PC-9 (cell line): ENCODE data around the gene MBD5. TPM values are rescaled to one million over a fixed set of nuclear protein-coding genes. Genes with fewer than 3 reads are reported as not detected.
"Not testable (repeated sequence)": the region's sequence is repeated elsewhere in the genome, so short reads cannot be mapped to it uniquely, and the experiment has no call there.

Experiments used
- BruUV-seq: library from RNA; stranded (reverse); fragments of 400-500 nt; replicated peaks from 2 replicates; lab custom pipeline; 2021; lab: Mats Ljungman, UMichigan
- CTCF ChIA-PET: fragments of 300-600 bp; sonication (Branson Sonifier 250); formaldehyde crosslinking; loops from one replicate; lab custom pipeline; 2022; ENCODE audit warnings: antibody characterized with exemption; lab: Charles Lee
- POLR2A ChIA-PET: fragments of 300-600 bp; sonication (Branson Sonifier 250); formaldehyde crosslinking; loops from one replicate; lab custom pipeline; 2022; ENCODE audit warnings: antibody characterized with exemption; ENCODE audit not compliant: unreplicated experiment; lab: Charles Lee
- DNase-seq, 2 experiments: peaks; one replicate each; pipeline versions ENCODE4 v3.0.0 to v3.0.0-alpha.2; 2015 to 2022; ENCODE audit warnings: mixed read lengths in 1 of 2
- H2AFZ ChIP-seq: fragments of 200-600 bp; sonication (generic); 2 replicates; pipeline ENCODE4 v1.8.1; 2017; ENCODE audit warnings: antibody characterized with exemption
- H3F3A ChIP-seq: fragments of 200-600 bp; sonication (generic); 2 replicates; pipeline ENCODE4 v1.8.1; 2017; ENCODE audit warnings: antibody characterized with exemption, mild to moderate bottlenecking, low read depth; ENCODE audit not compliant: insufficient read depth
- H3K27ac ChIP-seq: fragments of 200-600 bp; sonication (generic); 2 replicates; pipeline ENCODE4 v1.6.1; 2016; ENCODE audit warnings: mixed run types
- H3K27me3 ChIP-seq: fragments of 200-600 bp; sonication (generic); 2 replicates; pipeline ENCODE4 v1.6.1; 2016; ENCODE audit warnings: low read depth, mixed run types; ENCODE audit not compliant: insufficient read depth
- H3K36me3 ChIP-seq: fragments of 200-600 bp; sonication (generic); 2 replicates; pipeline ENCODE4 v1.6.1; 2016; ENCODE audit warnings: low read depth, mixed run types
- H3K4me1 ChIP-seq: fragments of 200-600 bp; sonication (generic); replicated peaks from 2 replicates; pipeline ENCODE4 v1.6.1; 2016; ENCODE audit warnings: mixed run types; ENCODE audit not compliant: insufficient read depth
- H3K4me2 ChIP-seq: fragments of 200-600 bp; sonication (generic); 2 replicates; pipeline ENCODE4 v1.6.1; 2017; ENCODE audit warnings: mixed run types
- H3K4me3 ChIP-seq: fragments of 200-600 bp; sonication (generic); 2 replicates; pipeline ENCODE4 v1.6.1; 2016; ENCODE audit warnings: mixed run types
- H3K79me2 ChIP-seq: fragments of 200-600 bp; sonication (generic); 2 replicates; pipeline ENCODE4 v1.6.1; 2017; ENCODE audit warnings: low read depth, mixed run types
- H3K9me2 ChIP-seq: fragments of 200-600 bp; sonication (generic); 2 replicates; pipeline ENCODE4 v1.8.1; 2017; ENCODE audit warnings: mild to moderate bottlenecking; ENCODE audit not compliant: insufficient read depth
- H3K9me3 ChIP-seq: fragments of 200-600 bp; sonication (generic); 2 replicates; pipeline ENCODE4 v1.8.1; 2016; ENCODE audit warnings: low read depth; ENCODE audit not compliant: insufficient read depth
- H4K20me1 ChIP-seq: fragments of 200-600 bp; sonication (generic); 2 replicates; pipeline ENCODE4 v1.8.1; 2017; ENCODE audit not compliant: insufficient read depth
- EZH2 ChIP-seq: fragments of 200-600 bp; sonication (generic); IDR thresholded peaks from 2 replicates; pipeline ENCODE4 v1.8.0; 2017; ENCODE audit warnings: antibody characterized with exemption, low read depth
- intact Hi-C: fragments of 100-400 bp; cut with micrococcal nuclease; formaldehyde crosslinking; loops from one replicate; pipeline ENCODE4 v1.10.0; 2022; ENCODE audit not compliant: unreplicated experiment
- total RNA-seq: library from RNA; stranded (reverse); gene quantifications from 2 replicates; pipeline ENCODE4 v1.2.3, GENCODE V29; 2021
- TF ChIP-seq, protein P1 (sequence below): fragments of 200-600 bp; sonication (generic); conservative IDR thresholded peaks from 2 replicates; pipeline ENCODE4 v1.6.1; 2017; ENCODE audit warnings: mixed run types, antibody characterized with exemption, mild to moderate bottlenecking, moderate library complexity

Gene MBD5
- total RNA-seq, 1 experiment from 2014 or later: 46.5 TPM

- Histone ChIP-seq H3K27me3 (no peaks in the 10 kb centered on the region), H3K36me3 (no peaks in the 10 kb centered on the region), H3K4me3 (no peak overlapping the region), H3F3A (no peaks in the 10 kb centered on the region), H3K79me2 (no peaks in the 10 kb centered on the region), H3K27ac (no peak overlapping the region), H3K9me3 (no peaks in the 10 kb centered on the region), H3K4me2 (no peak overlapping the region), H3K4me1 (no peaks in the 10 kb centered on the region), H2AFZ (no peak overlapping the region), H3K9me2 (no peaks in the 10 kb centered on the region), H4K20me1 (no peaks in the 10 kb centered on the region)
- ChIA-PET POLR2A (no interaction called here), CTCF (interaction anchor here (0.7 kb wide), 1 partner anchor 9 kb away, joined by 3 read pairs; no protein-coding TSS in a partner anchor)
- no peak for TF ChIP-seq EZH2
- TF ChIP-seq, protein P1, sequence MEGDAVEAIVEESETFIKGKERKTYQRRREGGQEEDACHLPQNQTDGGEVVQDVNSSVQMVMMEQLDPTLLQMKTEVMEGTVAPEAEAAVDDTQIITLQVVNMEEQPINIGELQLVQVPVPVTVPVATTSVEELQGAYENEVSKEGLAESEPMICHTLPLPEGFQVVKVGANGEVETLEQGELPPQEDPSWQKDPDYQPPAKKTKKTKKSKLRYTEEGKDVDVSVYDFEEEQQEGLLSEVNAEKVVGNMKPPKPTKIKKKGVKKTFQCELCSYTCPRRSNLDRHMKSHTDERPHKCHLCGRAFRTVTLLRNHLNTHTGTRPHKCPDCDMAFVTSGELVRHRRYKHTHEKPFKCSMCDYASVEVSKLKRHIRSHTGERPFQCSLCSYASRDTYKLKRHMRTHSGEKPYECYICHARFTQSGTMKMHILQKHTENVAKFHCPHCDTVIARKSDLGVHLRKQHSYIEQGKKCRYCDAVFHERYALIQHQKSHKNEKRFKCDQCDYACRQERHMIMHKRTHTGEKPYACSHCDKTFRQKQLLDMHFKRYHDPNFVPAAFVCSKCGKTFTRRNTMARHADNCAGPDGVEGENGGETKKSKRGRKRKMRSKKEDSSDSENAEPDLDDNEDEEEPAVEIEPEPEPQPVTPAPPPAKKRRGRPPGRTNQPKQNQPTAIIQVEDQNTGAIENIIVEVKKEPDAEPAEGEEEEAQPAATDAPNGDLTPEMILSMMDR: no peak
- no TSS peak for BruUV-seq
- DNase-seq: no peak
- intact Hi-C loops: no loop called here
Measured at GRCh38 chr2:148542614-148543013, 521.7 kb downstream of the MBD5 start.

DNA sequence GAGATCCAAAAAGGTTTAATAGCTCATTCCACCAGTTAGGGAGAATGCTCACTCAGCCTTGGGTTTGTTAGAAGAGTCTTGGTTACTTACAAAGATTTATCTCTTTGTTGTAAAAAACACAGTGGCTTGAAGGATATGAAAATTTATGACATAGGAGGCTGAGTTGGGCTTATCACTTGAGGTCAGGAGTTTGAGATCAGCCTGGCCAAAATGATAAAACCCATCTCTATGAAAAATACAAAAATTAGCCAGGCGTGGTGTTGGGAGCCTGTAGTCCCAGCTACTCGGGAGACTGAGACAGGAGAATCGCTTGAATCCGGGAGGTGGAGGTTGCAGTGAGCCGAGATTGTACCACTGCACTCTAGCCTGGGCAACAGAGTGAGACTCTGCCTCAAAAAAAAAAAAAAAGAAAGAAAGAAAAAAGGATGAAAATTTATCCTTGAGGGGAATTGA lies 522.2 kb downstream of the MBD5 start:
- H3K79me2 ChIP-seq, H3K36me3 ChIP-seq, H3K9me2 ChIP-seq, H4K20me1 ChIP-seq, BruUV-seq, H3K4me2 ChIP-seq, H3F3A ChIP-seq, H3K9me3 ChIP-seq, H3K4me3 ChIP-seq, H3K27ac ChIP-seq, H2AFZ ChIP-seq, H3K4me1 ChIP-seq, DNase-seq, H3K27me3 ChIP-seq, intact Hi-C loops, POLR2A ChIA-PET: not testable (repeated sequence)
- CTCF ChIA-PET: interaction anchor here (0.7 kb wide), 1 partner anchor 8 kb away, joined by 3 read pairs; no protein-coding TSS in a partner anchor

- H3K27me3 ChIP-seq: no peaks in the 10 kb centered on the region
- no TSS peak for BruUV-seq
Measured at GRCh38 chr2:148545390-148546256, 524.7 kb downstream of the MBD5 start.

More at GRCh38 chr2:148545390-148546256, 524.7 kb downstream of the MBD5 start:
- H3K4me3 ChIP-seq: no peak overlapping the region
- ChIA-PET CTCF (no interaction called here), POLR2A (no interaction called here)
- no peaks in the 10 kb centered on the region for H3F3A ChIP-seq
- no peak overlapping the region for H3K4me2 ChIP-seq
- H4K20me1 ChIP-seq: no peaks in the 10 kb centered on the region
- H3K9me3 ChIP-seq: no peaks in the 10 kb centered on the region
- no peak for DNase-seq
- intact Hi-C loops: no loop called here
- H3K79me2 ChIP-seq: no peaks in the 10 kb centered on the region
- no peaks in the 10 kb centered on the region for H3K4me1 ChIP-seq
- TF ChIP-seq, protein P1: no peak
- no peak overlapping the region for H2AFZ ChIP-seq
- H3K36me3 ChIP-seq: no peaks in the 10 kb centered on the region
- no peaks in the 10 kb centered on the region for H3K9me2 ChIP-seq
- H3K27ac ChIP-seq: no peak overlapping the region
